MCF 10A (cell line): ENCODE data around the gene HAPLN2. TPM values are rescaled to one million over a fixed set of nuclear protein-coding genes. Genes with fewer than 3 reads are reported as not detected.

Experiments used
- BruUV-seq: library from RNA; stranded (reverse); fragments of 400-500 nt; replicated peaks from 2 replicates; lab custom pipeline; 2021; lab: Mats Ljungman, UMichigan
- CTCF ChIA-PET: fragments of 300-600 bp; sonication (Branson Sonifier 250); formaldehyde crosslinking; extraction: SDS; loops from one replicate; lab custom pipeline; 2021; ENCODE audit warnings: antibody characterized with exemption, inconsistent platforms; lab: Yijun Ruan, JAX
- POLR2A ChIA-PET: fragments of 300-600, 350-650 bp; sonication (Branson Sonifier 250); formaldehyde crosslinking; extraction: SDS; loops from one replicate; lab custom pipeline; 2020; ENCODE audit warnings: antibody characterized with exemption, inconsistent platforms; lab: Yijun Ruan, JAX
- DNase-seq: peaks from one replicate; pipeline ENCODE4 v3.0.0-alpha.2; 2018; ENCODE audit not compliant: unreplicated experiment
- H3K27ac Mint-ChIP-seq: one replicate; pipeline ENCODE4 v1.8.0; 2022; ENCODE audit warnings: mild to moderate bottlenecking, low read depth, mixed read lengths; ENCODE audit not compliant: unreplicated experiment
- H3K27me3 Mint-ChIP-seq: one replicate; pipeline ENCODE4 v1.8.0; 2022; ENCODE audit warnings: mixed read lengths; ENCODE audit not compliant: insufficient read depth, unreplicated experiment
- H3K36me3 Mint-ChIP-seq: one replicate; pipeline ENCODE4 v1.8.0; 2022; ENCODE audit warnings: mild to moderate bottlenecking, moderate library complexity, mixed read lengths; ENCODE audit not compliant: insufficient read depth, unreplicated experiment
- H3K4me1 Mint-ChIP-seq: one replicate; pipeline ENCODE4 v1.8.0; 2022; ENCODE audit warnings: mixed read lengths; ENCODE audit not compliant: insufficient read depth, unreplicated experiment
- H3K4me3 Mint-ChIP-seq: one replicate; pipeline ENCODE4 v1.8.0; 2022; ENCODE audit warnings: mild to moderate bottlenecking, moderate library complexity, mixed read lengths; ENCODE audit not compliant: unreplicated experiment
- H3K9me3 Mint-ChIP-seq: one replicate; pipeline ENCODE4 v1.8.0; 2022; ENCODE audit warnings: mixed read lengths; ENCODE audit not compliant: unreplicated experiment
- intact Hi-C: fragments of 100-400 bp; cut with micrococcal nuclease; formaldehyde crosslinking; loops from 2 replicates; pipeline ENCODE4 v1.14.1; 2022
- total RNA-seq: library from RNA; stranded (reverse); gene quantifications from 2 replicates; pipeline ENCODE4 v1.2.3, GENCODE V29; 2022
- TF ChIP-seq, protein P1 (sequence below): fragments of 200-600 bp; IDR thresholded peaks from one replicate; pipeline ENCODE4 v1.8.0; 2022; ENCODE audit warnings: antibody characterized with exemption, mild to moderate bottlenecking; ENCODE audit not compliant: unreplicated experiment

HAPLN2 gene
- total RNA-seq, 1 experiment from 2014 or later, result not detected

DNA sequence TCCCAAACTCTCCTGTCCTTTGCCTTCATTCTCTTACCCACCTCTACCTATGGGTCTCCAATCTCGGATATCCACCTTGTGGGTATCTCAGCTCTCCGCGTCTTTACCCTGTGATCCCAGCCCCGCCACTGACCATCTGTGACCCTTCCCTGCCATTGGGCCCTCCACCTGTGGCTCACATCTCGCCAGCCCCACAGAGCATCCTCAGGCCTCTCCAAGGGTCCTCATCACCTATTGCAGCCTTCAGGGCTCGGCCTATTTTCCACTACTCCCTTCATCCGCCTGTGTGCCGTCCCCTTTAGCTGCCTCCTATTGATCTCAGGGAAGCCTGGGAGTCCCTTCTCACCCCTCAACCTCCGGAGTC, 33.8 kb downstream of the HAPLN2 start:
- no TSS peak for BruUV-seq

DNA sequence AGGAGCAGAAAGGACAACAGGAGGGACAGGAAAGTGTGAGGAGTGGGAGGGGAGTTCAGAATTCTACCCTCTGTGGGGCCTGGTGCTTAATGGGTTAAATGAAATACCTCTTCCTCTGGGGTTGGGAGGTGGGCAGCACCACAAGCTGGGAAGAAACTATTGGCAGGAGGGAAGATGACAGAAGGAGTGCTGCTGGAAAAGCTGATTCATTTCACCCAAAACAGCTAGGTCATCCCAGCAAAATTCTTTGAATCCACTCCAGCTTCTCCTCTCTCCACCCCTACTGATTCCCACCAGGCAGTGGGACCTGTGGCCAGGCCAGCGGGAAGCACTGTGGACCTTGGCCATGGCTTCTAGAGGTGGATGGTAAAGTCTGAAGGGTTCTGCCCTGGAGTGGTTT, 35.5 kb downstream of the HAPLN2 start:
- no TSS peak for BruUV-seq
- intact Hi-C loops, result no loop called here
- CTCF ChIA-PET, result interaction anchor here (0.5 to 13.0 kb wide), 8 partner anchors 11 to 269 kb away, joined by 3 to 552 read pairs (median 7); partner anchors contain the start of genes BCAN, HAPLN2, MEF2D and NES
- TF ChIP-seq, protein P1, sequence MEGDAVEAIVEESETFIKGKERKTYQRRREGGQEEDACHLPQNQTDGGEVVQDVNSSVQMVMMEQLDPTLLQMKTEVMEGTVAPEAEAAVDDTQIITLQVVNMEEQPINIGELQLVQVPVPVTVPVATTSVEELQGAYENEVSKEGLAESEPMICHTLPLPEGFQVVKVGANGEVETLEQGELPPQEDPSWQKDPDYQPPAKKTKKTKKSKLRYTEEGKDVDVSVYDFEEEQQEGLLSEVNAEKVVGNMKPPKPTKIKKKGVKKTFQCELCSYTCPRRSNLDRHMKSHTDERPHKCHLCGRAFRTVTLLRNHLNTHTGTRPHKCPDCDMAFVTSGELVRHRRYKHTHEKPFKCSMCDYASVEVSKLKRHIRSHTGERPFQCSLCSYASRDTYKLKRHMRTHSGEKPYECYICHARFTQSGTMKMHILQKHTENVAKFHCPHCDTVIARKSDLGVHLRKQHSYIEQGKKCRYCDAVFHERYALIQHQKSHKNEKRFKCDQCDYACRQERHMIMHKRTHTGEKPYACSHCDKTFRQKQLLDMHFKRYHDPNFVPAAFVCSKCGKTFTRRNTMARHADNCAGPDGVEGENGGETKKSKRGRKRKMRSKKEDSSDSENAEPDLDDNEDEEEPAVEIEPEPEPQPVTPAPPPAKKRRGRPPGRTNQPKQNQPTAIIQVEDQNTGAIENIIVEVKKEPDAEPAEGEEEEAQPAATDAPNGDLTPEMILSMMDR, result no peak
- H3K27me3 Mint-ChIP-seq, result no peaks in the 10 kb centered on the region
- POLR2A ChIA-PET, result interaction anchor here (0.7 kb wide), 1 partner anchor 9 kb away, joined by 3 read pairs; no protein-coding TSS in a partner anchor
- H3K4me1 Mint-ChIP-seq, result peaks cover 17% of the 10 kb centered on the region
- H3K9me3 Mint-ChIP-seq, result no peaks in the 10 kb centered on the region
- no peak for DNase-seq
- H3K4me3 Mint-ChIP-seq, result no peak overlapping the region
- peaks cover 12% of the 10 kb centered on the region for H3K36me3 Mint-ChIP-seq
- H3K27ac Mint-ChIP-seq, result no peak overlapping the region

More for the DNA sequence above, 33.8 kb downstream of the HAPLN2 start:
- Mint-ChIP-seq H3K4me3 (no peak overlapping the region), H3K36me3 (peaks cover 6% of the 10 kb centered on the region), H3K27ac (no peak overlapping the region), H3K4me1 (peaks cover 9% of the 10 kb centered on the region), H3K27me3 (no peaks in the 10 kb centered on the region), H3K9me3 (no peaks in the 10 kb centered on the region)
- CTCF ChIA-PET, result interaction anchor here (0.7 to 11.5 kb wide), 8 partner anchors 9 to 74 kb away, joined by 3 to 154 read pairs (median 8); no protein-coding TSS in a partner anchor
- POLR2A ChIA-PET, result interaction anchor here (0.6 to 1.9 kb wide), 2 partner anchors 8 to 41 kb away, joined by 4 to 6 read pairs; no protein-coding TSS in a partner anchor
- TF ChIP-seq, protein P1, result no peak
- intact Hi-C loops, result no loop called here
- DNase-seq, result no peak

- CTCF ChIA-PET, result interaction anchor here (0.5 to 13.0 kb wide), 11 partner anchors 11 to 269 kb away, joined by 3 to 552 read pairs (median 6); partner anchors contain the start of genes BCAN, HAPLN2, MEF2D and NES
- POLR2A ChIA-PET, result interaction anchor here (0.6 to 0.7 kb wide), 2 partner anchors 9 to 71 kb away, joined by 3 read pairs; no protein-coding TSS in a partner anchor
- intact Hi-C loops, result no loop called here
- H3K36me3 Mint-ChIP-seq, result peaks cover 18% of the 10 kb centered on the region
- TF ChIP-seq, protein P1, result no peak
- peaks cover 23% of the 10 kb centered on the region for H3K4me1 Mint-ChIP-seq
- no peaks in the 10 kb centered on the region for H3K9me3 Mint-ChIP-seq
- no peak for DNase-seq
- H3K27me3 Mint-ChIP-seq, result no peaks in the 10 kb centered on the region
- H3K27ac Mint-ChIP-seq, result no peak overlapping the region
- no TSS peak for BruUV-seq
- no peak overlapping the region for H3K4me3 Mint-ChIP-seq
These were observed 36.1 kb downstream of the HAPLN2 start for GRCh38 chr1:156655151-156655903.

DNA sequence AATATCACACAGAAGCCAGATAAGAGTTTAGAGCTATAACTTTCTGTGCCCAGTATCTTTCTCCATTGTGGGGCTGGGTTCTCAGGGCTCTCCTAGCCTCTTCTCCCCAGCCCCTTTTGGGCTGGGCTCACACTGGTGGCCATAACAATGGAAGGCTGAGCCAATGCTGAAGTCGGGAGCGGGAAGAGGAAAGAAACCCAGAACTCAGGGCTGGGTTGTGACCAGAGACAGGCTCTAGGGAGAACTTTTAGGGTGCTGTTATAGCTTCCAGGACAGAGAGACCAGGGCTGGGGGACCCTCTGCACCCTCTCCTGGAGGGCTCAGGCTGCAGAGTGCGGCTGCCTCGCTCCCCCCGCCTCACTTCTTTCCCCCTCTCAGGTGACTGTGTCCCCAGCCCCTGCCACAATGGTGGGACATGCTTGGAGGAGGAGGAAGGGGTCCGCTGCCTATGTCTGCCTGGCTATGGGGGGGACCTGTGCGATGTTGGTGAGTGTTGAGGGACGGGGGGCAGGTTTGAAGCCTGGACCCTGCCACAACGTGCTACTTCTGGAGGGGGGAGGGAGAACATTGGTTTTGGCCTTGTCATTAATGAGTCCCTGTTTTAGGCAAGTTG, 36.8 kb downstream of the HAPLN2 start:
- ChIA-PET CTCF (interaction anchor here (0.5 to 13.0 kb wide), 13 partner anchors 6 to 500 kb away, joined by 3 to 552 read pairs (median 7); partner anchors contain the start of genes BCAN, HAPLN2 and NES), POLR2A (interaction anchor here (0.6 kb wide), 1 partner anchor 71 kb away, joined by 3 read pairs; no protein-coding TSS in a partner anchor)
- H3K27ac Mint-ChIP-seq, result no peak overlapping the region
- intact Hi-C loops, result no loop called here
- peaks cover 28% of the 10 kb centered on the region for H3K4me1 Mint-ChIP-seq
- peaks cover 18% of the 10 kb centered on the region for H3K36me3 Mint-ChIP-seq
- no TSS peak for BruUV-seq
- no peak for DNase-seq
- TF ChIP-seq, protein P1, result no peak
- H3K27me3 Mint-ChIP-seq, result no peaks in the 10 kb centered on the region
- no peak overlapping the region for H3K4me3 Mint-ChIP-seq
- H3K9me3 Mint-ChIP-seq, result no peaks in the 10 kb centered on the region
